Spinal cord (tissue), 10 donors: ENCODE data around the gene CEP68. TPM values are rescaled to one million over a fixed set of nuclear protein-coding genes. Genes with fewer than 3 reads are reported as not detected.

Source experiments
- DNase-seq, 6 donors: peaks; one replicate each; pipeline versions ENCODE4 v3.0.0 to v3.0.0-alpha.2; 2013 to 2015; ENCODE audit warnings: low spot score in 6 of 6, low read depth in 4 of 6
- H3K27ac ChIP-seq: one replicate; pipeline ENCODE4 v1.5.1; 2013; ENCODE audit warnings: low read depth, low read length, control low read depth
- H3K27me3 ChIP-seq: one replicate; pipeline ENCODE4 v1.6.1; 2013; ENCODE audit warnings: low read length; ENCODE audit not compliant: control insufficient read depth, insufficient read depth
- H3K36me3 ChIP-seq: one replicate; pipeline ENCODE4 v1.6.1; 2013; ENCODE audit warnings: low read length; ENCODE audit not compliant: control insufficient read depth, insufficient read depth
- H3K4me1 ChIP-seq: one replicate; pipeline ENCODE4 v1.6.1; 2013; ENCODE audit warnings: low read length; ENCODE audit not compliant: control insufficient read depth, insufficient read depth
- H3K4me3 ChIP-seq: one replicate; pipeline ENCODE4 v1.5.1; 2013; ENCODE audit warnings: low read depth, low read length, control low read depth
- H3K9me3 ChIP-seq: one replicate; pipeline ENCODE4 v1.6.1; 2013; ENCODE audit warnings: low read length; ENCODE audit not compliant: control insufficient read depth, insufficient read depth
- WGBS: methylation state at CpG from one replicate; pipeline ENCODE4 v1.1.5; 2013; ENCODE audit warnings: missing lambda C conversion rate; ENCODE audit not compliant: insufficient coverage; 5-methylcytosine and 5-hydroxymethylcytosine counted together
- polyA plus RNA-seq, 2 donors: library from polyadenylated mRNA; unstranded; fragments of 120-200 nt; gene quantifications; one replicate each; pipeline ENCODE4 v1.2.1, GENCODE V29; 2013; ENCODE audit not compliant: insufficient read length in 2 of 2
- total RNA-seq, 2 donors: library from RNA; depleted of rRNA in 1 of 2; stranded (reverse); fragments of 120-200 nt in 1 of 2; fragments of >200 nt in 1 of 2; gene quantifications; one replicate each; pipeline versions ENCODE4 v1.2.3 to v1.2.4, GENCODE V29; 2013 to 2014
- donor health status: healthy.

The CEP68 gene
- total and polyA plus RNA-seq, 4 donors, result 30.0 to 39.2 (median 33.6) TPM

- Histone ChIP-seq H3K36me3 (no peaks in the 10 kb centered on the region), H3K9me3 (no peaks in the 10 kb centered on the region), H3K4me1 (peaks cover 12% of the 10 kb centered on the region), H3K4me3 (peak overlapping the region; percentile 95), H3K27me3 (no peaks in the 10 kb centered on the region), H3K27ac (peak overlapping the region; percentile 89)
- peak in 1 of 6 donors; percentile 49 for DNase-seq
- 4% methylated on average over 39 of the region's 42 CpGs for WGBS
These were observed 598 bp upstream of the CEP68 start for GRCh38 chr2:65055422-65056214.

GRCh38 chr2:65057054-65057375, 799 bp downstream of the CEP68 start:
- H3K4me1 ChIP-seq, result peaks cover 19% of the 10 kb centered on the region
- 0% methylated on average over 4 of the region's 5 CpGs for WGBS
- DNase-seq, result no peak
- H3K36me3 ChIP-seq, result peaks cover 5% of the 10 kb centered on the region
- no peaks in the 10 kb centered on the region for H3K9me3 ChIP-seq
- no peaks in the 10 kb centered on the region for H3K27me3 ChIP-seq
- H3K27ac ChIP-seq, result peak overlapping the region; percentile 73
- H3K4me3 ChIP-seq, result peak overlapping the region; percentile 95

GRCh38 chr2:65057391-65058052, 1.3 kb downstream of the CEP68 start:
- H3K27ac ChIP-seq, result peak overlapping the region; percentile 73
- DNase-seq, result peak in 2 of 6 donors; percentile 34 to 48
- H3K9me3 ChIP-seq, result no peaks in the 10 kb centered on the region
- peak overlapping the region; percentile 95 for H3K4me3 ChIP-seq
- WGBS, result 54% methylated on average over 2 of the region's 6 CpGs
- no peaks in the 10 kb centered on the region for H3K27me3 ChIP-seq
- H3K36me3 ChIP-seq, result peaks cover 5% of the 10 kb centered on the region
- H3K4me1 ChIP-seq, result peaks cover 21% of the 10 kb centered on the region

GRCh38 chr2:65059071-65059470, 2.9 kb downstream of the CEP68 start:
- Histone ChIP-seq H3K4me1 (peaks cover 25% of the 10 kb centered on the region), H3K4me3 (no peak overlapping the region), H3K27ac (no peak overlapping the region), H3K27me3 (no peaks in the 10 kb centered on the region), H3K36me3 (peaks cover 5% of the 10 kb centered on the region), H3K9me3 (no peaks in the 10 kb centered on the region)
- WGBS, result 89% methylated on average over 1 of the region's 1 CpG
- DNase-seq, result no peak

GRCh38 chr2:65061146-65061909, 5.1 kb downstream of the CEP68 start:
- H3K27ac ChIP-seq, result no peak overlapping the region
- no peak overlapping the region for H3K4me3 ChIP-seq
- H3K27me3 ChIP-seq, result no peaks in the 10 kb centered on the region
- peaks cover 5% of the 10 kb centered on the region for H3K36me3 ChIP-seq
- no peaks in the 10 kb centered on the region for H3K9me3 ChIP-seq
- DNase-seq, result no peak
- WGBS, result 91% methylated on average over 5 of the region's 7 CpGs
- H3K4me1 ChIP-seq, result peaks cover 25% of the 10 kb centered on the region

- WGBS, result 96% methylated on average over 8 of the region's 8 CpGs
- H3K4me1 ChIP-seq, result peaks cover 25% of the 10 kb centered on the region
These were observed 5.7 kb downstream of the CEP68 start for GRCh38 chr2:65061910-65062339.

GRCh38 chr2:65062843-65063825, 6.9 kb downstream of the CEP68 start:
- no peaks in the 10 kb centered on the region for H3K27me3 ChIP-seq
- H3K36me3 ChIP-seq, result peaks cover 5% of the 10 kb centered on the region
- H3K4me1 ChIP-seq, result peaks cover 26% of the 10 kb centered on the region
- H3K9me3 ChIP-seq, result no peaks in the 10 kb centered on the region
- DNase-seq, result no peak
- H3K27ac ChIP-seq, result no peak overlapping the region
- WGBS, result 53% methylated on average over 4 of the region's 13 CpGs
- H3K4me3 ChIP-seq, result no peak overlapping the region

More at GRCh38 chr2:65061910-65062339, 5.7 kb downstream of the CEP68 start:
- DNase-seq, result no peak
- Histone ChIP-seq H3K9me3 (no peaks in the 10 kb centered on the region), H3K4me3 (no peak overlapping the region), H3K27me3 (no peaks in the 10 kb centered on the region), H3K36me3 (peaks cover 5% of the 10 kb centered on the region), H3K27ac (no peak overlapping the region)

GRCh38 chr2:65064728-65065552, 8.7 kb downstream of the CEP68 start:
- 19% methylated on average over 7 of the region's 14 CpGs for WGBS
- Histone ChIP-seq H3K4me3 (no peak overlapping the region), H3K27me3 (no peaks in the 10 kb centered on the region), H3K27ac (peak overlapping the region; percentile 70), H3K4me1 (peaks cover 33% of the 10 kb centered on the region), H3K9me3 (no peaks in the 10 kb centered on the region), H3K36me3 (peaks cover 12% of the 10 kb centered on the region)
- DNase-seq, result peak in 2 of 6 donors; percentile 63 to 66
